HG03558 (cell line): ENCODE results near the gene C16orf54.
A peak's percentile ranks its signal among the peaks of the same experiment; 100 is the strongest.
"Not testable (repeated sequence)": the region's sequence is repeated elsewhere in the genome, so short reads cannot be mapped to it uniquely, and the experiment has no call there.

Source experiments
- ATAC-seq: cut with Tn5 transposase; IDR thresholded peaks from one replicate; pipeline ENCODE4 v1.9.1; 2021; ENCODE audit warnings: moderate number of reproducible peaks; ENCODE audit not compliant: unreplicated experiment; ENCODE audit errors: extremely low read depth

C16orf54 gene

DNA sequence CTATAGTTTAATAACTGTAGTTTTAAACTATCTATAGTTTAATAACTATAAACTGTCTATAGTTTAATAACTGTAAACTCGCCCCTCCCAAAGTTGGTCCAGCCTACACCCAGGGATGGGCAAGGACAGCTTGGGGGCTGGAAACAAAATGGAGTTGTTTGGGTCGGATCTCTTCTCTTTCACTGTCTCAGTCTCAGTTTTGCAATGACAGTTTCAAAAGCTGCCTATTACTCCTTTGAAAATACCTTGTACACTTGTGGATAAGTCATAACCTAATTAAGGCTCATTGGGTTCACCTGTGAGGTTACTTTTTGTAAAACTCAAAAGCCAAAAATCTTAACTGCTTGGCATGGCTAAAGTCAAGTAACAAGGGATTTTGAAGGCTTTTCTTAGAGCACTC lies 31.4 kb downstream of the C16orf54 start:
- ATAC-seq = no peak

DNA sequence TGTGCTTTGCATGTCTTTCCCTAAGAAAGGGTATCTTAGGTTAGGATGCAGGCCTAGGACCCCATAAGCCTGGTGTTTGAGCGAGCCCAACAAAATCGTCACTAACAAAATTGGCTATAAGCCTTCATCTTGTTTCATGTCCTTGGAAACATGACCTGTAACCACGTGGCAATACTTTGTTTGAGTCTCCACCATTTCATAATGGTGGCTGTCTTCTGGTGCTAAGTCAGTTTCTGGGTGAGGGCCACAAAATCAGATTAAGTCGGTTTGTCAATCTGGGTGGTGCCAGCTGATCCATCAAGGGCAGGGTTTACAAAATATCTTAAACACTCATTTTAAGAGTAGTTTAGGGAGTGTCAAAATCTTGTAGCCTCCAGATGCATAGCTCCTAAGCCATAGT lies 33.0 kb downstream of the C16orf54 start:
- no peak for ATAC-seq

GRCh38 chr16:29710227-29711219 lies 35.3 kb downstream of the C16orf54 start:
- no peak for ATAC-seq

DNA sequence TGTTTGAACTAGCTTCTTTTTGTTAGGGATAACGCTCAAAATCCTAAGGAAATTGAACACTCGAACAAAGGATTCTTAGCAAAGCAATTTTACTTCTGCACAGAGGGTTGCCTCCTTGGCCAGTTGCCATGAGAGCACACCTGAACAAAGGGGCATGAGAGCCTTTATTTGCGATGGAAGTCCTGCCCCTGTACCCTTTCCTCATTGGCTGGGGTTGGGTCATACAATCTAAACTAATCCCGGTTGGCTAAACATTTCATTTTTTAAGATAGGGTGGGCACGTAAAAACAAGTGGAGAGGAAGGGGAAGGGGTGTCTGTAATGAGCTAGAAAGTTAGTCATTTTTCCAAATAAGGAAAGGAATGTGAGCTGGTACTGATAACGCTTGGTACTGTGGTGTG lies 36.1 kb downstream of the C16orf54 start:
- not testable (repeated sequence) for ATAC-seq

DNA sequence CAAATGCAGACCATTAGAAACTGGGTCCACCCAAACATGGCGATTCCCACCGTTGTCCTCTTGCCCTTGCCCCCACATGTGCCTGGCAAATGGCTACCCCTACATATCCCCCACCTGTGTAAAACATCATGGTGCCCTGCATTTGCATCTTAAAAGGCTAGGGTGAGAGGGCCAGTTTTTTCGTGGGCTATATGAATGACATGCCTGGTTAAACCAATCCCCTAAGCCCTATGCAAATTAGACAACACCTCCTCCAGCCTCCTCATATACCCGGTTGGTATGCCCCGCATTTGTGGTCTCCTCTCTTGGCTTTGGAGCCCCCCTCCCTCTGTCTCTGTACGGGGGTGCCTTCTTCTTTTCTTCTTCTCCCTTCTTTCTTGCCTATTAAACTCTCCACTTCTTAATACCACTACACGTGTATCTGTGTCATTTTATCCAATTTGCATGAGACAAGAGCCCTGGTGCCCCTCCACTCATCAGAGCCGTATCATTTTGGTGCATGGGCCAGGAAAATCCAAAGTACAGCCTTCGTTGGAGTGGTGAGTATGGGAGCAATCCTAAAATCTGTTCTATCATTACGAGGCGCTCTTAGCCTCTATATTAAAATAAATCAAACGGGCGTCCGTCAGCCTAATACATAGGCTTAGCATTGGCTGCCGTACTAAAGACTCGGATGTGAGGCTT lies 36.7 kb downstream of the C16orf54 start:
- no peak for ATAC-seq

- not testable (repeated sequence) for ATAC-seq
These were observed 38.6 kb downstream of the C16orf54 start for GRCh38 chr16:29707160-29707559.

DNA sequence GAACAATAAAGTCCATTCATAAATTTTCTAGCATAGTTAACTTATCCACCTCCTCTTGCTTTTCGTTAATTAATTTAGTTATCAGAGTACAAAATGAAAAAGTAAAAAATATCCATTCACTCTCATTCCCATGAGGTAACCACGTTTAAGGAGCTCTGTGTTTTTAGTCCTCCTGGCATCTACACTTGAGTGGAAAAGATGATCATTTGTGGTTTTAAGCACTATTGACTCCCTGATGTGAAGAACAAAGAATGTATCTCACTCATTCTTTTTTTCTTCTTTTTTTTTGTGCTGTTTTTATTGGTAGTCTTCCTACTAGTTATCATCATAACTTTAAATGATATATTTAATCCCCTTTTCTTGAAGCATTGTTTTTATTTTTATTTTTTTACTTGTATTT lies 40.8 kb downstream of the C16orf54 start:
- no peak for ATAC-seq

DNA sequence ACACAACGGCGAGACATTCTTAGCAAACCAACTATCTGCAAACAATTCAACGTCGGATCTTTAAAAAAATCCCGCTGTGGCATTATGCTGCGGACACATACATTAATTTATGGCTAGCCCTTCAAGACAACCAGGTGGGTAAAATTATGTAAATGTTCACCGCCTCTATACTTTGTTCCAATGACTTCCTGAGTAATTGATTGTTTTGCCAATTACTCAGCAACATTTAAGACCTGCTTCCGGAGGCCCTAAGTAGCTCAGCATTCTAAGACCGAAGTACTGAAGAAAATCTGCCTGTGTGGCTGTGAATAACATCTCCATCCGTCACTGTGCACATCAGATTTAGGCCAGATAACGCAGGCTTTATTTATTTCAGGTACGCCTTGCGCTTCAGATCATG lies 43.5 kb downstream of the C16orf54 start:
- peak; percentile 24 for ATAC-seq

GRCh38 chr16:29701214-29701555 lies 44.6 kb downstream of the C16orf54 start:
- ATAC-seq = no peak

DNA sequence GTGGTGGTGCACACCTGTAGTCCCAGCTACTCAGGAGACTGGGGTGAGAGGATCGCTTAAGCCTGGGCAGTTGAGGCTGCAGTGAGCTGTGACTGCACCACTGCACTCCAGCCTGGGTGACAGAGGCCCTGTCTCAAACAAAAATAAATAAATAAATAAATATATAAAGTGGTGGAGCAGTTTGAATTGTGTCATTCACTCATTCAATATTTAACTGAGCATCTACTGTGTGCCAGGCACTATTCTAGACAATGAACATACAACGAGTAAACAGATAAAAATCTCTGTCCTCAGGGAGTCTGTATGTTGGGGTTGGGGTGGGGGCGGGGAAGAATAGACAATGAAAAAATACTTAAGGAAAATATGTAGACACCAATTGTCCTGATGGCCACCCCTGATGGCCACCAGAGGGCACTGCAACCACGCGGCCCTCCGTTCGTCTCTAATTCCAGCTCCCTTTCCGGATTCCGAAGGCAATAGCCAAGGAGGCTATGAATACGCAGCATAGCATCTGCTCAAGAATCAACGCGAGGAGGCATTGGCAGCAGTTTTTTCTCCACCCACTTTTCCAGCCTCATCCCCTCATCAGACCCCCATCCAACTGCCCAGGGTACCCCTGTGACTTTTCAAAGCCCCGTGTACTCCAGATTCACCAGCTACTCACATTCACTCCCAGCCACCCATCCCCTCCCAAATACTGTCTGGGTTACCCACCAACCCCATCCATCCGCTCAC lies 45.4 kb downstream of the C16orf54 start:
- no peak for ATAC-seq

GRCh38 chr16:29699324-29700219 lies 46.2 kb downstream of the C16orf54 start:
- no peak for ATAC-seq

GRCh38 chr16:29698484-29699323 lies 47.1 kb downstream of the C16orf54 start:
- ATAC-seq = no peak

DNA sequence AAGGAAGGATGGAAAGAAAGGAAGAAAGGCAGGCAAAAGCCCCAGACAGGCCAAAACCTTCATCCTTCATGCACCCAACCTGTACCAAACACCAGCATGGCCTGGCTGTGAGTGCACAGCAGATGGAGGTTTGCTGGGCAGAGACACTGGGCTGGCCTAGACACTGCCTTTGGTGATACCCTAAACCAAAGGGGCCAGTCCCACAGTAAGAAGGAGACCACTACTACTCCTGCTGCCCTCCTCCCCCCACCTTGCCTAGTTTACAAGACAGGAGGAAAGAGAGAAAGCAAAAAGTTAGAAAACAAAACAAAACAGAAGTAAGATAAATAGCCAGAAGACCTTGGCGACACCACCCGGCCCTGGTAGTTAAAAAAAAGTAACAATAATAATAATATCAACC lies 47.7 kb downstream of the C16orf54 start:
- no peak for ATAC-seq

DNA sequence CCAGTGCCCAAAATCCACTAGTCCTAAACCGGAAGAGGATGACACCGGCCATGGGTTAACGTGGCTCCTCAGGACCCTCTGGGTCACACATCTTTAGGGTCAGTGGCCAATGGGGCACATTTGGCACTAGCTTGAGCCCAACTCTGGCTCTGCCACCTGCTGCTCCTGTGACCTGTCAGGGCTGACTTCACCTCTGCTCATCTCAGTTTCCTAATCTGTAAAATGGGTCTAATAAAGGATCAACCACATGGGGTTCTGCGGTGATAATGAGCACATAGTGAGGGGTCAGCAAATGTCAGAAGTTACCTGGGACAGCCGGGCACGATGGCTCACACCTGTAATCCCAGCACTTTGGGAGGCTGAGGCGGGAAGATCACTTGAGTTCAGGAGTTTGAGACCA lies 48.4 kb downstream of the C16orf54 start:
- ATAC-seq = no peak

GRCh38 chr16:29696881-29697331 lies 48.9 kb downstream of the C16orf54 start:
- ATAC-seq = no peak

DNA sequence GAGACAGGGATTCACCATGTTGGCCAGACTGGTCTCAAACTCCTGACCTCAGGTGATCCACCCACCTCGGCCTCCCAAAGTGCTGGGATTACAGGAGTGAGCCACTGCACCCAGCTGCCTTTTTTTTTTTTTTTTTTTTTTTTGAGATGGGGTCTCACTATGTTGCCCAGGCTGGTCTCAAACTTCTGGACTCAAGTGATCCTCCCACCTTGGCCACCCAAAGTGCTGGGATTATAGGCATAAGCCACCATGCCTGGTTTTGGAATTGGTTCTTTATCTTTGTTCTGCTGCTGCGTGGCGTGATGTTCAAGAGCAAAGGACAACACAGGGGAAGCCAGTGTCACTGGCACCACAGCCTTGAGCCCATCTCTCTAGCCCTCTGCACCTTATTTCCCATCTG lies 50.1 kb downstream of the C16orf54 start:
- ATAC-seq = not testable (repeated sequence)

DNA sequence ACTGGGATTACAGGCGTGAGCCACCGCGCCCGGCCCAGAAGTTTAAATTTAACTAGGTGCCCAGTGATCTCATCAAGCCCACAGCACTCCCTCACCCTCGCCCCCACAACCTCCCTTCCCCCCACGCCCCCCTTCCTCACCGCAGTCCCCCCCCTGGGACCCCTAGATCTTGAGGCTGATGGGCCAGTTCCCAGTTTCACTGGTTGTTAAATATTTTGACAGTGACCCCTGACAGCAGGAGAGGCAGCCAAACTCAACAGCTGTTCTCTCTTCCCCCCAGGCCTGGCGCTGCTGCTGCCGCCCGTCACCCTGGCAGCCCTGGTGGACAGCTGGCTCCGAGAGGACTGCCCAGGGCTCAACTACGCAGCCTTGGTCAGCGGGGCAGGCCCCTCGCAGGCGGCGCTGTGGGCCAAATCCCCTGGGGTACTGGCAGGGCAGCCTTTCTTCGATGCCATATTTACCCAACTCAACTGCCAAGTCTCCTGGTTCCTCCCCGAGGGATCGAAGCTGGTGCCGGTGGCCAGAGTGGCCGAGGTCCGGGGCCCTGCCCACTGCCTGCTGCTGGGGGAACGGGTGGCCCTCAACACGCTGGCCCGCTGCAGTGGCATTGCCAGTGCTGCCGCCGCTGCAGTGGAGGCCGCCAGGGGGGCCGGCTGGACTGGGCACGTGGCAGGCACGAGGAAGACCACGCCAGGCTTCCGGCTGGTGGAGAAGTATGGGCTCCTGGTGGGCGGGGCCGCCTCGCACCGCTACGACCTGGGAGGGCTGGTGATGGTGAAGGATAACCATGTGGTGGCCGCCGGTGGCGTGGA lies 51.2 kb downstream of the C16orf54 start:
- no peak for ATAC-seq

GRCh38 chr16:29692606-29693005 lies 53.2 kb downstream of the C16orf54 start:
- not testable (repeated sequence) for ATAC-seq
